Activated CD8-positive, alpha-beta memory T cell treated with anti-CD3 and anti-CD28 coated beads, Interleukin-2, amount 50 U/mL, for 1 hour (primary cell): ENCODE data around the gene RPH3AL.
"Not testable (repeated sequence)": the region's sequence is repeated elsewhere in the genome, so short reads cannot be mapped to it uniquely, and the experiment has no call there.

Experiments
- DNase-seq: peaks from one replicate; pipeline ENCODE4 v3.0.0-alpha.2; 2020; ENCODE audit errors: extremely low read depth

The RPH3AL gene

GRCh38 chr17:320139-320538 lies 32.5 kb downstream of the RPH3AL start:
- DNase-seq = no peak

GRCh38 chr17:319266-319665 lies 33.3 kb downstream of the RPH3AL start:
- DNase-seq = no peak

- DNase-seq = not testable (repeated sequence)
Observed at GRCh38 chr17:317070-317469, 35.5 kb downstream of the RPH3AL start.

GRCh38 chr17:315399-315798 lies 37.2 kb downstream of the RPH3AL start:
- DNase-seq = not testable (repeated sequence)

- DNase-seq = not testable (repeated sequence)
Observed at GRCh38 chr17:314614-314944, 38.0 kb downstream of the RPH3AL start.

GRCh38 chr17:313911-314613 lies 38.5 kb downstream of the RPH3AL start:
- DNase-seq = no peak

- DNase-seq = no peak
Observed at GRCh38 chr17:313231-313630, 39.4 kb downstream of the RPH3AL start.

- DNase-seq = no peak
Observed at GRCh38 chr17:312476-313148, 40.0 kb downstream of the RPH3AL start.

GRCh38 chr17:311119-311782 lies 41.4 kb downstream of the RPH3AL start:
- DNase-seq = no peak

GRCh38 chr17:310111-311010 lies 42.2 kb downstream of the RPH3AL start:
- no peak for DNase-seq

GRCh38 chr17:309361-309888 lies 43.2 kb downstream of the RPH3AL start:
- no peak for DNase-seq

GRCh38 chr17:307741-308507 lies 44.7 kb downstream of the RPH3AL start:
- no peak for DNase-seq

GRCh38 chr17:307295-307691 lies 45.3 kb downstream of the RPH3AL start:
- DNase-seq = no peak

GRCh38 chr17:306536-307294 lies 45.9 kb downstream of the RPH3AL start:
- no peak for DNase-seq

GRCh38 chr17:306116-306515 lies 46.5 kb downstream of the RPH3AL start:
- DNase-seq = no peak

GRCh38 chr17:305090-305976 lies 47.3 kb downstream of the RPH3AL start:
- no peak for DNase-seq

GRCh38 chr17:304461-304860 lies 48.1 kb downstream of the RPH3AL start:
- DNase-seq = no peak

GRCh38 chr17:303168-303567 lies 49.4 kb downstream of the RPH3AL start:
- DNase-seq = no peak

- no peak for DNase-seq
Observed at GRCh38 chr17:302300-302698, 50.3 kb downstream of the RPH3AL start.
